Heart left ventricle (tissue), 13 donors: Measurements from ENCODE around the gene SFT2D1.

Source experiments
- POLR2A ChIP-seq, 2 donors: fragments of 450-650 bp; IDR thresholded peaks; one replicate each; pipeline ENCODE4 v1.6.1; 2017; ENCODE audit warnings: antibody characterized with exemption in 2 of 2, mild to moderate bottlenecking in 2 of 2, moderate library complexity in 2 of 2
- TF ChIP-seq, protein P1 (sequence below), 12 donors: fragments of 200-600 bp; sonication (generic) in 4 of 12; IDR thresholded peaks; one replicate each; pipeline versions ENCODE4 v1.5.0 to v1.8.0; 2018 to 2022; ENCODE audit warnings: antibody characterized with exemption in 12 of 12, mild to moderate bottlenecking in 5 of 12
- donor health status: ischemic (EF 13 %, LVEDD 7.1; RV severe dilation, severe dysfunction).
- donor health status: DM: no; HTN: yes; CAD: no.
- donor health status: DM: no; HTN: no; CAD: no.
- donor health status: ischemic (EF 25% LVEDD 6.9; RV normal size, moderate dysfunction).
- donor health status: ischemic (EF 25% LVEDD 5.7; RV mildly dilated, moderate dysfunction).
- donor health status: ischemic (EF 35%, LVEDD 5.7; RV mildly dilated, moderate dysfunction).
- donor health status: nonischemic (EF 11% LVEDD 7.7; RV severe dilation, severe dysfunction).
- donor health status: DM: yes; HTN: yes; CAD: no.
- donor health status: PGD.
- donor health status: ischemic (EF 29% LVEDD 5.4; RV normal size, mild dysfunction).
- donor health status: nonischemic (EF 23%, LVEDD 6.1; RV moderate dilation, normal function).

DNA sequence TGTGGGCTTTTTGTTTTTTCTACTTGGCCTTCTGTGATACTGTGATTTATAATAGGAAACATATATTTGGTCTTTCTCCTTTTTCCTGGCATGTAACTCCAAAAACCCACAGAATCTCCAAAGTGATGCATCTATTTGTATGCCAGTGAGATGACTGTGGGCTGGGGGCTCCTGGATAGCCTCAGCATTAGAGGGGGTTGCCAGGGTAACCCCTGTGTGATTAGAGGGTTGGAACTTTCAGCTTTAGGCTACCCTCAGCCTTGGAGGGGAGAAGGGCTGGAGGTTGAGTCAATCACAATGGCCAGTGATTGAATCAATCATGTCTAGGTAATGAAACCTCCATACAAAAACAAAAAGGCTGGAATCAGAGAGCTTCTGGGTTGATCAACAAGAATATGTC, 10.6 kb upstream of the SFT2D1 start:
- TF ChIP-seq, protein P1, sequence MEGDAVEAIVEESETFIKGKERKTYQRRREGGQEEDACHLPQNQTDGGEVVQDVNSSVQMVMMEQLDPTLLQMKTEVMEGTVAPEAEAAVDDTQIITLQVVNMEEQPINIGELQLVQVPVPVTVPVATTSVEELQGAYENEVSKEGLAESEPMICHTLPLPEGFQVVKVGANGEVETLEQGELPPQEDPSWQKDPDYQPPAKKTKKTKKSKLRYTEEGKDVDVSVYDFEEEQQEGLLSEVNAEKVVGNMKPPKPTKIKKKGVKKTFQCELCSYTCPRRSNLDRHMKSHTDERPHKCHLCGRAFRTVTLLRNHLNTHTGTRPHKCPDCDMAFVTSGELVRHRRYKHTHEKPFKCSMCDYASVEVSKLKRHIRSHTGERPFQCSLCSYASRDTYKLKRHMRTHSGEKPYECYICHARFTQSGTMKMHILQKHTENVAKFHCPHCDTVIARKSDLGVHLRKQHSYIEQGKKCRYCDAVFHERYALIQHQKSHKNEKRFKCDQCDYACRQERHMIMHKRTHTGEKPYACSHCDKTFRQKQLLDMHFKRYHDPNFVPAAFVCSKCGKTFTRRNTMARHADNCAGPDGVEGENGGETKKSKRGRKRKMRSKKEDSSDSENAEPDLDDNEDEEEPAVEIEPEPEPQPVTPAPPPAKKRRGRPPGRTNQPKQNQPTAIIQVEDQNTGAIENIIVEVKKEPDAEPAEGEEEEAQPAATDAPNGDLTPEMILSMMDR (IDR thresholded peaks at IDR 0.05) = no peak
- no peak for TF ChIP-seq POLR2A (IDR thresholded peaks at IDR 0.05)
